Panc1 (cell line): Measurements from ENCODE around the gene SOX21.

Source experiments
- CTCF ChIP-seq: fragments of 450-650 bp; IDR thresholded peaks from 2 replicates; pipeline ENCODE4 v1.5.1; 2017; ENCODE audit warnings: mild to moderate bottlenecking
- POLR2AphosphoS5 ChIP-seq: IDR thresholded peaks from 2 replicates; pipeline ENCODE4 v1.6.1; 2012; ENCODE audit warnings: mild to moderate bottlenecking, low read depth, low read length, moderate library complexity
- REST ChIP-seq, 2 experiments: IDR thresholded peaks; 2 replicates each; pipeline ENCODE4 v1.6.1; 2011 to 2012; ENCODE audit warnings: low read depth in 2 of 2, control low read depth in 1 of 2, low read length in 1 of 2, mild to moderate bottlenecking in 1 of 2, moderate library complexity in 1 of 2; ENCODE audit not compliant: insufficient read depth in 1 of 2
- SIN3A ChIP-seq: IDR thresholded peaks from 2 replicates; pipeline ENCODE4 v1.6.1; 2012; ENCODE audit warnings: low read depth, mild to moderate bottlenecking, low read length, moderate library complexity, borderline replicate concordance; ENCODE audit not compliant: insufficient read depth
- TCF7L2 ChIP-seq: IDR thresholded peaks from 2 replicates; pipeline ENCODE4 v1.6.1; 2011; ENCODE audit warnings: mild to moderate bottlenecking, low read depth, low read length, inconsistent platforms

- no peak for TF ChIP-seq REST (IDR thresholded peaks at IDR 0.05; ENCODE audit: insufficient read depth in 1 of 2, low read depth in 2 of 2, low read length in 1 of 2)
- no peak for TF ChIP-seq CTCF
- TF ChIP-seq POLR2AphosphoS5: no peak
- no peak for TF ChIP-seq TCF7L2
- no peak for TF ChIP-seq SIN3A
Measured at GRCh38 chr13:94731028-94731427, 18.7 kb upstream of the SOX21 start.
